Right lobe of liver (tissue), 4 donors: Measurements from ENCODE around the gene IZUMO4.

Experiments
- CTCF ChIP-seq, 4 donors: fragments of 200-600 bp in 3 of 4; fragments of 450-650 bp in 1 of 4; IDR thresholded peaks; one replicate each; pipeline versions ENCODE4 v1.5.1 to v1.8.0; 2016 to 2022; ENCODE audit warnings: antibody characterized with exemption in 4 of 4, mild to moderate bottlenecking in 2 of 4
- POLR2A ChIP-seq: fragments of 450-650 bp; IDR thresholded peaks from one replicate; pipeline ENCODE4 v1.6.1; 2017; ENCODE audit warnings: antibody characterized with exemption, mild to moderate bottlenecking
- donor health status: DM: no; HTN: no; CAD: no.
- donor health status: DM: no; HTN: no; CAD: no.
- donor health status: DM: no; HTN: yes; CAD: no.

GRCh38 chr19:2048959-2049740 is 47.6 kb upstream of the IZUMO4 start:
- TF ChIP-seq CTCF (IDR thresholded peaks at IDR 0.05), result no peak
- TF ChIP-seq POLR2A, result no peak
